Right kidney (tissue), 1 donor: ENCODE measurements around the gene PDE6A.
"Not testable (repeated sequence)": the region's sequence is repeated elsewhere in the genome, so short reads cannot be mapped to it uniquely, and the experiment has no call there.

Experiments
- DNase-seq: peaks from one replicate; pipeline ENCODE4 v3.0.0-alpha.2; 2016

PDE6A gene

GRCh38 chr5:149893403-149893931, 51.1 kb downstream of the PDE6A start:
- no peak for DNase-seq

GRCh38 chr5:149892594-149892993, 52.0 kb downstream of the PDE6A start:
- no peak for DNase-seq

DNA sequence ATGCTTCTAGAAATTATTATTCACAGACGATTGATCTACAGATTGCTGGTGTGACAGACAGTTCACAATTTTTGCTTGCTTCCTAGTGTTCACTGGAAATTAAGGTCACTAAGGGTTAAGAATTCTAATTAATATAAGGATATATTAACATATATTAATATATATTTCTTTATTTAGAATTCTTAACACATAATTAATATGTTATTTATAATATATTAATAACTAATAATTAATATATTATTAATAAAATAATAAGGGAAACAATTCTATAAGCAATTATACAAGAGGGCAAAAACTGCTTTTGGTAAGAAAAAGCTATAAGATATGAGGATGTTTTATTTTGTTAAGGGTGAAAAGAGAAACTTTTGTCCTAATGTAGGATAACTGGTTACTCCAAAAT, 56.3 kb downstream of the PDE6A start:
- no peak for DNase-seq

DNA sequence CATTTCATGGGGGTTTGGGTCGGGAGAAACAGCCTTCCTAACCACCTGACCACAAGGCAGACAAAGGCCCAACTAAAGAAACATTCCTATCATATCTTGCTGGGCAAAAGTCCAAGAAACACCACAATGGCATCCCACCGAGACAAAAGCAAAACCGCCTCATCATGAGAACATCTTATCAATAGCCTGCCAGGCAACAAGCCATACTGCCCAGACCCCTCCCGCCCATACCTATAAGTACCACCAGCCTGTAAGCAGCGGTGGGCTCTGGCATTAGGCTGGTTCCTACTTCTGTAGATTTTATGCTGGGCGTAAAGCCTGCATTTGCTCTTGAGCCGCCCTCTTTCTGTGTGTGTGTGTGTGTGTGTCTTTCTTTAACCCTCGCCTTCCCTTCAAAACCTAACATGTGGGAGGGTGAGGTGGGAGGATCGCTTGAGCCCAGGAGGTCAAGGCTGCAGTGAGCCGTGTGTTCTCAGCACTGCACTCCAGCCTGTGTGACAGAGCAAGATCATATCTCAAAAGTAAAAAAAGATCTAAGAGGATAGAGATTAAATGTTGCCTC, 56.9 kb downstream of the PDE6A start:
- DNase-seq, result peak; percentile 58

- peak; percentile 12 for DNase-seq
Observed at GRCh38 chr5:149886692-149887470, 57.7 kb downstream of the PDE6A start.

GRCh38 chr5:149886060-149886459, 58.5 kb downstream of the PDE6A start:
- DNase-seq, result no peak

GRCh38 chr5:149885513-149885912, 59.1 kb downstream of the PDE6A start:
- DNase-seq, result no peak

GRCh38 chr5:149883550-149883949, 61.0 kb downstream of the PDE6A start:
- no peak for DNase-seq

DNA sequence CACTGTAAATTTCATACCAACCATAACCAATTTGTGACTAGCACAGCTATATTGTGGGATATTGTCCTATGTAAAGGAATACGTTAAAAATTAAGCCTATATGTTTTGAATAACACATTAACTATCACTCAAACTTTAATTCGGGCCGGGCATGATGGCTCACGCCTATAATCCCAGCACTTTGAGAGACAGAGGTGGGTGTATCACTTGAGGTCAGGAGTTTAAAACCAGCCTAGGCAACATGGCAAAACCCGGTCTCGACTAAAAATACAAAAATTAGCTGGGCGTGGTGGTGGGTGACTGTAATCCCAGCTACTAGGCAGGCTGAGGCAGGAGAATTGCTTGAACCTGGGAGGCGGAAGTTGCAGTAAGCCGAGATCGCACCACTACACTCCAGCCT, 62.0 kb downstream of the PDE6A start:
- DNase-seq, result not testable (repeated sequence)

GRCh38 chr5:149881874-149882273, 62.7 kb downstream of the PDE6A start:
- DNase-seq, result no peak

GRCh38 chr5:149881069-149881622, 63.4 kb downstream of the PDE6A start:
- DNase-seq, result no peak

- not testable (repeated sequence) for DNase-seq
Observed at GRCh38 chr5:149879593-149879992, 65.0 kb downstream of the PDE6A start.

DNA sequence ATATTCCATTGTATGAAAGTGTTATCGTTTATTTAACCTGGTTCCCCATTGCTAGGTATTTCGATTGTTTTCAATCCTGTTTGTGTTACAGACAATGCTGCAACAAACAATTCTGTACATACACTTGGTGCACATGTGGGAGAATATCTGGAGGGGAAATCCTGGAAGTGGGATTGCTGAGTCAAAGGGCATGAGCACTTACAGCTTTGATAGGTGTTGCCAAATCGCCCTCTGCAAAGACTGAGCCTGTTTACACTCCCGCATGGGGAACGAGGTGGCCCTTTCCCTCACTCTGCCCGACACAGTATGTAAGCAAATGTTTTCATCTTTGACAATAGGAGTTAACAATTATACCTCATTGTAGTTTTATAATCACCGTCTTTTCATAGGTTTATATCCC, 66.2 kb downstream of the PDE6A start:
- DNase-seq, result no peak

- DNase-seq, result no peak
Observed at GRCh38 chr5:149873896-149874295, 70.7 kb downstream of the PDE6A start.

DNA sequence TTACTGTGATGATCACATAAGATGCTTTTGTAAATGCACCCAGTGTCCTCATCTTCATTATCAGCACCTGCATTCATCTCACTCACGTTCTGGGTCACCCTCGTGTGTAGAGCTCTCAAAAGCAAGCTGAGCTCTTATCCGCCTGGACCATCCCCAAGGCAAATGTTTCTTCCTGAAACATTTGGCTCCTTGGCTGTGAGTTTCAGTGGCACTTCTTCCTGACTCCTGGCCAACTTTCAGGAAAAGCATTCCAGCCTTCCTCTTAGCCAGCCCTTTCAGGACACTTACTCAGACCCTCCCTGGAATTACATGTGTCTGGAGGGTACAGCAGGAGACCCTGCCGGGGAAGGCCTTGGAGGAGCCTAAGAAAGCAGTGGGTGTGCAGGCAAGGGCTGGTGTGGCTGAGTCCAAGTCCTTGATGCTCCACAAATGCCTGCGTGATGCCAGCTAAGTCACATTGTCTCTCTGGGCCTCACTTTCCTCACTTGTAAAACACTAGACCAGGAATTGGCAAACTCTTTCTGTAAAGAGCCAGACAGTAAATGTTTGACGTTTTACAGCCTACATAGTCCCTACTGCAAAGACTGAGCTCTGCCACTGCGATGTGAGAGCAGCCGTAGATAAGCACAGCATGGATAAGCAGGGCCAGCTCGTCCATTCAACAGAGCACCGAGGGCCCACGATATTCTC, 72.1 kb downstream of the PDE6A start:
- DNase-seq, result no peak

DNA sequence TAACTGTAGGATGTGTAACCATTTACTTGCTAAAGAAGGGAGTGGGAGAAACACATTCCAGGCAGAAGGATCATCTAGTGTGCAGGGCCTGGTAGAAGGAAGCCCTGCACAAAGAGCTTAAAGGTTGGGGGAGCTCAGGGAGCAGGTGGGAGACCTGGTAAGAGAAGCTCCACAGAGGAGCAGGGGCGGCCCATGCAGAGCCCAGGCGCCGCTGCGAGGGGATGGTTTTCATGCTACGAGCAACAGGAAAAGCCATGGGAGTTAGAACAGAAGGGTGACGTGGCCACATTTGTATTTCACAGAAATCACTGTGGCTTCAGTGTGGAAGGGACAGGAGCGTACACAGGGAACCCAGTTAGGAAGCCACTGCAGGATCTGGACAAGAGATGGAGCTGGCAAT, 73.1 kb downstream of the PDE6A start:
- no peak for DNase-seq

DNA sequence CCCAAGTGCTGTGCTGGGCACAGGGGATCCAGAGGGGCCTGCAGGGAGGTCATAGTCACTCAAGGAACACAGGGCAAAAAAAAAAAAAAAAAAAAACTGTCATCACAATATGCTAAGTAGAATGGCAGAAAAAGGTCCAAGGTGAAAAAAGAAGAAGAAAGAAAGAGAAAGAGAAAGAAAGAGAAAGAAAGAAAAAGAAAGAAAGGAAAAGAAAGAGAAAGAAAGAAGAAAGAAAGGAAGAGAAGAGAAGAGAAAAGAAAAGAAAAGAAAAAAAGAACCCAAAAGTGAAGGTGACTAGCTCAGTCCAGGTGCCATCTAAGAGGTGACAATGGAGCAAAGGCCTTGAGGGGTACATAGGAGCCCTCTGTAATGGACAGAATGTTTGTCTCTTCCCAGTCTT, 73.9 kb downstream of the PDE6A start:
- no peak for DNase-seq

DNA sequence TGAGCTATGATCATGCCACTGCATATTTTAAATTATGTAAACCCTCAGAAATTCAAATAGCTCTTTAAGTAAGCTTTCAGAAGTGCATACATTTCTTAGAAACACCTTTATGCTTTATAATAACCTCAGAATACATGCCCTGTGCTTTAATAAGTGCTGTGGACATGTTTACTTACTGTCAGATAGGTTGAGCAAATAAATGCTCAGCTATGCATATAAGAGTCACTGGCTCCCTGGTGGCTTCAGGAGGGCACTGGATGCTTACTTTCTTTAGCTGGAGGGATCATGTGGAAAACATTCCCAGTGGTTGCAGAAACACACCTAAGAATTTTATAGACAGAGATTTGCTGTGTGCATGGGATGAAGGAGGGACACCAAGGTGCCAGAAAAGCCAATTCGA, 74.4 kb downstream of the PDE6A start:
- DNase-seq, result no peak

GRCh38 chr5:149869411-149869821, 75.2 kb downstream of the PDE6A start:
- no peak for DNase-seq

DNA sequence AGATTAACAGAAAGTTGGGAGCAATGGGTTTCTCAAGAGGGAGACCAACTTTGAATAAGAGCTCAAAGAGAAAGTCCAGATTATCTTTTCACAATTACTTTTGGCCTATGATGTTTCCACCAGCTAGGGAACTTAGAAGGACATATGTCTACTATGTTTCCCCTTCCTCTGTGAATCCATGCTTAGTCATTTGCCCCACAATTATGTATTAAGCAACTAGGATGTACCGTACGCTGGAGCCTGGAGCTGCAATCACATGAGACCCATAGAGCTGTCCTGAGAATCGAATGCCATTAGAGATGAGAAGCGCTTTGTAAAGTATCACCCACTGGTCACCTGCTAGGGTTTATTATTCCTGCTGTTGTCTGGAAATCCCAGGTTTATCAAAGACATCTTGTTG, 78.8 kb downstream of the PDE6A start:
- no peak for DNase-seq

DNA sequence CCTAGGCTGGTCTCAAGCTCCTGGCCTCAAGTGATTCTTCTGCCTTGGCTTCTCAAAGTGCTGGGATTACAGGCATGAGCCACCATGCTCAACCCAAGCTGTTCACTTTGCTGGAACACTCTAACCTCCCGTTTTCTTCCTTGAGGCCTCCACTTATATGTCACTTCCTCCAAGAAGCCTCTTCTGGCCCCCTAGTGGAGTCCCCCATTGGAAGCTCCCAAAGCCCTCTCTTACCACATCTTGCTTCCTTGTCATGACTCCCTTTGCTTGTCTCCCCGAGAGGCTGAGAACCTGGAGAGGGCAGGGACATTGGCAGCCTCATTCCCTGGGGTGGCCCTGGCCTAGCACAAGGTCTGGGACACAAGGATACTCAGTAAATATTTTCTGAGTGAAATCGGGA, 80.8 kb downstream of the PDE6A start:
- DNase-seq, result no peak

DNA sequence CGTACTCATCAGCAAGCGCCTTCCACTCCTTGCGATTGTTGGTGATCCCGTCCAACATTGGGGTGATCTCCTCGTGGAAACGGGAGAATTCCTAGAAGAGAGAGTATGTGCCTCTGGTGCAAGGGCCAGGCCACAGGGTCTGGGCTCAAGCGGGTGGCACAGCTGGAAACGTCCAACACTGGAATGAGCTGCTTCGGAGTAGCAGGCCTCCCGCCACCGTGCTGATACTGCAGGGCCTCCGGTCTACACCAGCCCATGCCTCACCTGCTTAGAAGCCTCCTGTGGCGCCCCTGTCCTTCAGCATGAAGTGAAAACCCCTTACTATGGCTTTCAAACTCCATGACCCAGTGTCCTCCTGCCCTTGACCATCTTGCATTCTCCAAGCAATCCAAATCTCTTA, 81.4 kb downstream of the PDE6A start:
- DNase-seq, result no peak

DNA sequence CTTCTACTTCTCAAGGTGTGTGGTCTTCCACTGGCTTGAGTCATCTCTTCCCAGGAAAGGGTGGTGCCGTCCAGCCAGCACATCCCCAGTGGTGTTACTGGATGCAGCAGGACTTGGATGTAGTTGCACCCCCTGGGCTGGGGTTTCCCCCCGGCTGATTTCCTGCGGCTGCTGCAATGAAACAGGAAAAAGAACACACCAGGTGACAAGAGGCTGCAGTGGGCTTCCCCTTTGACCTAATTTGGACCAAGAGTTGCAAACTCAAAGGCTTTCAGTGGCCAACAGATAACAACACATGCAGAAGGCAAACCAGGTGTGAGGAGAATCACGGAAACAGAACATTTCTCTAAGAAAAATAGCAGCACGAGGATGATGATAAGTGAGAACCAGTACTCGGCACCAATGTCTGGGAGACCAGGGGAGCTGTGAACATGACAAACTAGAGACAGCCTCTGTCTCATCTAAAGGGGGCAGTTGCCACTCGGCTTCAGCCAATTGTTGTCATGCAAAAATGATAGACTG, 83.7 kb downstream of the PDE6A start:
- DNase-seq, result no peak
